Esophagus squamous epithelium (tissue), 4 donors: ENCODE results near the gene ZIC2.

Experiments
- CTCF ChIP-seq, 6 experiments: fragments of 450-650 bp in 4 of 6; fragments of 200-600 bp in 2 of 6; sonication (generic) in 2 of 6; IDR thresholded peaks; one replicate each; pipeline ENCODE4 v1.5.1; 2016 to 2019; ENCODE audit warnings: antibody characterized with exemption in 6 of 6, mild to moderate bottlenecking in 4 of 6, moderate library complexity in 4 of 6
- POLR2A ChIP-seq, 4 donors: fragments of 450-650 bp; IDR thresholded peaks; one replicate each; pipeline ENCODE4 v1.6.1; 2017; ENCODE audit warnings: antibody characterized with exemption in 4 of 4, mild to moderate bottlenecking in 4 of 4, moderate library complexity in 3 of 4

GRCh38 chr13:99974939-99975561 is 6.5 kb upstream of the ZIC2 start:
- TF ChIP-seq POLR2A (IDR thresholded peaks at IDR 0.05), result no peak
- no peak for TF ChIP-seq CTCF (IDR thresholded peaks at IDR 0.05)
